Measurements from ENCODE around the gene FLG2. TPM values are rescaled to one million over a fixed set of nuclear protein-coding genes. Genes with fewer than 3 reads are reported as not detected.

FLG2 gene
- not detected for total RNA-seq

GRCh38 chr1:152359906-152360305 lies at the start of gene FLG2:
Gene FLG2 (minus strand): TSS chr1:152360006. CDS start chr1:152358884, 1,122 bp downstream.
- no peak for DNase-seq
- no peak within 1 kb of the TSS for H3K27ac ChIP-seq
- TF ChIP-seq CTCF (IDR thresholded peaks at IDR 0.05) = no peak
- H3K36me3 ChIP-seq = no peaks in the 10 kb centered on the region
- no peaks in the 10 kb centered on the region for H3K9me3 ChIP-seq
- H3K4me3 ChIP-seq = no peak within 1 kb of the TSS
- intact Hi-C loops (cut with DNase I) = no loop called here
- H3K27me3 ChIP-seq = no peaks in the 10 kb centered on the region
- no peaks in the 10 kb centered on the region for H3K4me1 ChIP-seq
- no peak within 1 kb of the TSS for H3K9ac ChIP-seq (ENCODE audit: low read depth in 2 of 2, low read length in 2 of 2)

- no peaks in the 10 kb centered on the region for H3K4me1 ChIP-seq
- no peak for DNase-seq
- TF ChIP-seq CTCF (IDR thresholded peaks at IDR 0.05) = no peak
- no peak overlapping the region for H3K27ac ChIP-seq
- no peaks in the 10 kb centered on the region for H3K27me3 ChIP-seq
- intact Hi-C loops (cut with DNase I) = no loop called here
- no peak overlapping the region for H3K9ac ChIP-seq (ENCODE audit: low read depth in 2 of 2, low read length in 2 of 2)
- no peak overlapping the region for H3K4me3 ChIP-seq
- H3K36me3 ChIP-seq = no peaks in the 10 kb centered on the region
- no peaks in the 10 kb centered on the region for H3K9me3 ChIP-seq
Measured at GRCh38 chr1:152408664-152409063, 48.9 kb upstream of the FLG2 start.

GRCh38 chr1:152398812-152399698 lies 39.2 kb upstream of the FLG2 start:
- intact Hi-C loops (cut with DNase I) = no loop called here
- no peak overlapping the region for H3K27ac ChIP-seq
- no peak overlapping the region for H3K4me3 ChIP-seq
- no peaks in the 10 kb centered on the region for H3K4me1 ChIP-seq
- DNase-seq = no peak
- no peaks in the 10 kb centered on the region for H3K36me3 ChIP-seq
- no peak overlapping the region for H3K9ac ChIP-seq (ENCODE audit: low read depth in 2 of 2, low read length in 2 of 2)
- H3K9me3 ChIP-seq = no peaks in the 10 kb centered on the region
- TF ChIP-seq CTCF (IDR thresholded peaks at IDR 0.05) = no peak
- H3K27me3 ChIP-seq = no peaks in the 10 kb centered on the region

- intact Hi-C loops (cut with DNase I) = no loop called here
Measured at GRCh38 chr1:152397474-152397873, 37.7 kb upstream of the FLG2 start.

GRCh38 chr1:152394151-152394550 lies 34.3 kb upstream of the FLG2 start:
- intact Hi-C loops (cut with DNase I) = no loop called here

More at GRCh38 chr1:152397474-152397873, 37.7 kb upstream of the FLG2 start:
- no peak for DNase-seq
- no peak for TF ChIP-seq CTCF (IDR thresholded peaks at IDR 0.05)
- no peak overlapping the region for H3K9ac ChIP-seq (ENCODE audit: low read depth in 2 of 2, low read length in 2 of 2)
- no peaks in the 10 kb centered on the region for H3K36me3 ChIP-seq
- H3K27ac ChIP-seq = no peak overlapping the region
- H3K4me3 ChIP-seq = no peak overlapping the region
- H3K9me3 ChIP-seq = no peaks in the 10 kb centered on the region
- no peaks in the 10 kb centered on the region for H3K4me1 ChIP-seq
- no peaks in the 10 kb centered on the region for H3K27me3 ChIP-seq

More at GRCh38 chr1:152394151-152394550, 34.3 kb upstream of the FLG2 start:
- no peak overlapping the region for H3K27ac ChIP-seq
- no peak for TF ChIP-seq CTCF (IDR thresholded peaks at IDR 0.05)
- no peak overlapping the region for H3K4me3 ChIP-seq
- H3K9me3 ChIP-seq = no peaks in the 10 kb centered on the region
- H3K9ac ChIP-seq (ENCODE audit: low read depth in 2 of 2, low read length in 2 of 2) = no peak overlapping the region
- H3K4me1 ChIP-seq = no peaks in the 10 kb centered on the region
- H3K27me3 ChIP-seq = no peaks in the 10 kb centered on the region
- H3K36me3 ChIP-seq = no peaks in the 10 kb centered on the region
- DNase-seq = no peak
